ENCODE data around the gene CYP24A1.

CYP24A1 gene

GRCh38 chr20:54173653-54174456 is at the start of gene CYP24A1:
TSS of gene CYP24A1 (minus strand) at chr20:54173986. CDS start at chr20:54173579, 407 bp downstream.
- peak within 1 kb of the TSS; percentile 46; the same call in 1 of the 2 replicates for H3K9ac ChIP-seq (ENCODE audit: low read depth, low read length)
- H3K36me3 ChIP-seq (ENCODE audit: insufficient read depth, low read length) = no peaks in the 10 kb centered on the region
- H3K4me1 ChIP-seq (ENCODE audit: insufficient read depth, low read length) = no peaks in the 10 kb centered on the region; the same call in 1 of the 2 replicates
- no peaks in the 10 kb centered on the region for H3K9me3 ChIP-seq (ENCODE audit: control insufficient read depth, insufficient read depth, low read length)

DNA sequence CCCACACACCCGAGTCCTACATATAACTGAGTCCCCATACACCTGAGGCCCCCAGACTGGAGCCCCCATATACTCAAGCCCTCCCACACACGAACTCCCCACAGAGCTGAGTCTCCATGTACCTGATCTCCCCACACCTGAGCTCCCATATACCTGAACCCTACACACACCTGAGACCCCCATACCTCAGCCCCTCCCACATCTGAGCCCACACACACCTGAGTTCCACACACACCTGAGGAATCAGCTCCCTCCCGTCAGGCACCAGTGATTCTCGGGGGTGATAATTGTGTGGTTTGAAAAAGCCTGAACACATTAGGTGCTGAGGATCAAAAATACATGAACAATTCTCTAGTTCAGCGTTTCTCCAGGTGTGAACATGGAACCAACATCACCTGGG is 49.5 kb upstream of the CYP24A1 start:
- no peak overlapping the region for H3K9ac ChIP-seq (ENCODE audit: low read depth, low read length)
- H3K4me1 ChIP-seq (ENCODE audit: insufficient read depth, low read length) = peaks cover 9% of the 10 kb centered on the region
- no peaks in the 10 kb centered on the region for H3K36me3 ChIP-seq (ENCODE audit: insufficient read depth, low read length)
- no peaks in the 10 kb centered on the region for H3K9me3 ChIP-seq (ENCODE audit: control insufficient read depth, insufficient read depth, low read length)

DNA sequence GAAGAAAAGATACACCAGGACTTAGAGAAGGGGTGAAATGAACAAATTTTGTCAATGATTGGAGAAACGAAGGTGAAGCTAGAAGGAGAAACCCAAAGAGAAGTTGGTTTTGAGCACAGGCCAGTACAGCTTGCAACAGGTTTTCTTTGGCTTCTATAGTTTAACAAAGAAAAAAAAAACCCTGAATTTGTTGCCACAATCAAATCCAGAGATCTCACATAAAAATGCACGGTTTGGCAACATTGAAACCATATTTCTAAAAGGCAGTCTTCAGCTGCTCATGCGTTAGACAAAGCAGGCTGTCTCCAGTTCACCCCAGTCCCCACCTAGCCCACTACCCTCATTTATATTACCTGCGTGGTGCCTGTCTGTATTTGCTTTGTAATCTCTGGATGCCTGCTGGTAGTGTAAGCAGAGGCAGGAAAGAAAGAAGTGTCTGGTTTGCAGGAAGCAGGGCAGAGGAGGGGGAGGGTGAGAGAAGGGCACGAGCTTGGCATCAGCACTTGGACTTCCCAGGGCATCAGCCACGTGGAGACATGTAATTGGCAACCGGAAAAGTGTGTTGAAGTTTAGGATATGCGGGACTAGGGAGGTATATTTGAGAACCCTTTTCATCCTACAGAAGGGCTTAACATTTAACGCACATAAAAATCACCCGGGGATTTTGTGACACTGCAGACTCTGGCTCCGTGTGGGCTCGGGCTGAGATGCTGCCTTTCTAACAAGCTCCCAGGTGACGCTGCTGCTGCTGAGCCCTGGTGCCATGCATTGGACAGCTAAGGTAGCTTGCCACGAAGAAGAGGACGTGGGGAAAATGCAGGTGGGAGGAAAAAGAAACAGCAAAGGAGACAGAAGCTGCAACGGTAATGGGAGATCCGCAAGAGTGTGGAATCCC is 48.5 kb upstream of the CYP24A1 start:
- Histone ChIP-seq H3K36me3 (ENCODE audit: insufficient read depth, low read length) (no peaks in the 10 kb centered on the region), H3K9me3 (ENCODE audit: control insufficient read depth, insufficient read depth, low read length) (no peaks in the 10 kb centered on the region), H3K4me1 (ENCODE audit: insufficient read depth, low read length) (peaks cover 9% of the 10 kb centered on the region), H3K9ac (ENCODE audit: low read depth, low read length) (no peak overlapping the region)

DNA sequence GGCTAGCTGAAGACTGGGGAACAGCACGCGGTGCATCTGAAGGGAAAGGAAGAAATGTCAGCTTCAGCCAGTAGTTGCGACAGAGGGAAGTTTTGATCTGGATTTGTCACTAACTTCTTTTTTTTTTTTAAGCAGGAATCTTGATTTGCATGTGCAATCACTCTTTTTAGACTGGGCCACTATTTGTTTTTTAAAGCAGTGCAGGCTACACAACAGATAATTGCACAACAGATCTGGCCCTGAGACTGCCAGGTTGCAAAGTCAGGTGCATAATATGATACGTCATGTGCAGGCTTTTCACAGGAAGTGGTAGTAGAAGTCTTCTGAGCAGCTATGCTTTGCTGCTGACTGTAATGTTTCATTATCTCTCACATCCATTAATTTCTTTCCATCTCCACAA is 47.6 kb upstream of the CYP24A1 start:
- Histone ChIP-seq H3K9me3 (ENCODE audit: control insufficient read depth, insufficient read depth, low read length) (no peaks in the 10 kb centered on the region), H3K4me1 (ENCODE audit: insufficient read depth, low read length) (peaks cover 9% of the 10 kb centered on the region), H3K36me3 (ENCODE audit: insufficient read depth, low read length) (no peaks in the 10 kb centered on the region), H3K9ac (ENCODE audit: low read depth, low read length) (no peak overlapping the region)

- peaks cover 9% of the 10 kb centered on the region for H3K4me1 ChIP-seq (ENCODE audit: insufficient read depth, low read length)
- no peak overlapping the region for H3K9ac ChIP-seq (ENCODE audit: low read depth, low read length)
- no peaks in the 10 kb centered on the region for H3K9me3 ChIP-seq (ENCODE audit: control insufficient read depth, insufficient read depth, low read length)
- H3K36me3 ChIP-seq (ENCODE audit: insufficient read depth, low read length) = peaks cover 3% of the 10 kb centered on the region; the same call in 1 of the 2 replicates
These were observed 46.9 kb upstream of the CYP24A1 start for GRCh38 chr20:54220722-54221121.

DNA sequence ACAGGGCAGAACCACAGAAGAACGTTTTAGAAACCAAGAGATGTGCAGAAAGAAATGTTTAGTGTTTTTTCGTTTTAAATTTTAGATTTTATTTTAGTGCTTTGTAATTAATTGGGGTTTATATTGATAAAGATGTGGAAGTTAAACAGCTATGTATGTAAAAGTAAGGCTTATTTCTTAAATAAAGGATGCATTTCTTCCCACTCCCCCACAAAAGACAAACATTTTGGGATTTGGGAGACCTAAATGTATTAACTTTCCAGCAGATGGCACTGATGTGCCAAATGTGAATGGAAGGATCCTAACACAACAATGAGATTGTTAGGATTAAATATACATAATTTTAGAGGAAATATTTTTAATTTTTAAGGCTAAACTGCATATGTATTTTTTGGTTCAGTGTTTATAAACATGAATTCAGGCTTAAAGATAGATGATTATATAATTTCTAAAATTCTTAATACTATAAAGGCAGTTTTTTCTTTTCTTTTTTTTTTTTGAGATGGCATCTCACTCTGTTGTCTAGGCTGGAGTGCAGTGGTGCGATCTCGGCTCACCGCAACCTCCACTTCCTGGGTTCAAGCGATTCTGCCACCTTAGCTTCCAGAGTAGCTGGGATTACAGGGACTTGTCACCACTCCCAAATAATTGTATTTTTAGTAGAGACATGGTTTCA is 46.1 kb upstream of the CYP24A1 start:
- Histone ChIP-seq H3K36me3 (ENCODE audit: insufficient read depth, low read length) (peaks cover 5% of the 10 kb centered on the region; the same call in 1 of the 2 replicates), H3K9me3 (ENCODE audit: control insufficient read depth, insufficient read depth, low read length) (no peaks in the 10 kb centered on the region), H3K4me1 (ENCODE audit: insufficient read depth, low read length) (peaks cover 9% of the 10 kb centered on the region), H3K9ac (ENCODE audit: low read depth, low read length) (no peak overlapping the region)

- H3K36me3 ChIP-seq (ENCODE audit: insufficient read depth, low read length) = peaks cover 5% of the 10 kb centered on the region; the same call in 1 of the 2 replicates
- no peak overlapping the region for H3K9ac ChIP-seq (ENCODE audit: low read depth, low read length)
- peaks cover 4% of the 10 kb centered on the region for H3K4me1 ChIP-seq (ENCODE audit: insufficient read depth, low read length)
- no peaks in the 10 kb centered on the region for H3K9me3 ChIP-seq (ENCODE audit: control insufficient read depth, insufficient read depth, low read length)
These were observed 44.7 kb upstream of the CYP24A1 start for GRCh38 chr20:54218470-54218869.

- Histone ChIP-seq H3K9me3 (ENCODE audit: control insufficient read depth, insufficient read depth, low read length) (no peaks in the 10 kb centered on the region), H3K9ac (ENCODE audit: low read depth, low read length) (no peak overlapping the region), H3K36me3 (ENCODE audit: insufficient read depth, low read length) (peaks cover 5% of the 10 kb centered on the region; the same call in 1 of the 2 replicates), H3K4me1 (ENCODE audit: insufficient read depth, low read length) (no peaks in the 10 kb centered on the region)
These were observed 44.0 kb upstream of the CYP24A1 start for GRCh38 chr20:54217762-54218161.

DNA sequence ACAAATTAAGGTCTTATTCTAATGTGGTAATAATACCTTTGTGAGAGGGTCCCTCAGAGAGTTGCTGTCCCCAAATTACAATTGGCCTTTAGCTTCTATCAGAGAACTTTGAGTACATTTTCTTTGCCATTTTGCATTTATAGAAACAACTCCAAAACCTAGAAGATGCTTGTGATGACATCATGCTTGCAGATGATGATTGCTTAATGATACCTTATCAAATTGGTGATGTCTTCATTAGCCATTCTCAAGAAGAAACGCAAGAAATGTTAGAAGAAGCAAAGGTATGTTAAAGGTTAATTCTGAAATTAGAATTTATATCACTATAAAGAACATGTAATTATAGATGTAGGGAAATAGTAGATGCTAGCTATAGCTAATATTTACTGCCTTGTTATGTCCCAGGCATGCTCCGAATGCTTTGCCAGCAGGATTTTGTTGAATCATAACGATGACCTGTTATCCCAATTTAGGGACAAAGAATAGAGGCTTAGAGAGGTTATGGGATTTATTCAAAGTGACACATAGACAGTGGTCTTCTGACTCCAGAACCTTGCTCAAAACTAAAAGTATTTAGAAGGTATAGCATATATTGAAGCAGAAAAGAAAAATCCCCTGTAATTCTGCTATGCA is 41.5 kb upstream of the CYP24A1 start:
- Histone ChIP-seq H3K4me1 (ENCODE audit: insufficient read depth, low read length) (no peaks in the 10 kb centered on the region), H3K9ac (ENCODE audit: low read depth, low read length) (no peak overlapping the region), H3K36me3 (ENCODE audit: insufficient read depth, low read length) (peaks cover 5% of the 10 kb centered on the region; the same call in 1 of the 2 replicates), H3K9me3 (ENCODE audit: control insufficient read depth, insufficient read depth, low read length) (no peaks in the 10 kb centered on the region)

DNA sequence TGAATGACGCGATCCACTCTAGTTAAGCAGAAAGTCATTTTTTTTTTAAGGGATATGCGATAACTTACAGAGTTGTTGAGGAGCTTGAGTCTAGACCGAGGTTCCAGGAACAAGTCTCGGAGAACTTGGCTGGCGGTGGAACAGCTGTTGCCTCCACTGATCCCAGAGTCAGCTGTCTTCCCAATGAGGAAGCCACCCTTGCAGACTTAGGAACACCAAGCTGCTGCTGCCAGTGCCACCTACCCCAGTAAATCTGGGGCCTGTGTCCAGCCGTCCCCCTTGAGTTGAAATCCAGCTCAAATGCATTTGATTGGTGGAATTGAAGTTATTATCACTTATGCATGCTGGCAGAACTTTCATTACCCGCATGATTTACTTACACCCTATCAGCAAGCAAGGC is 40.8 kb upstream of the CYP24A1 start:
- Histone ChIP-seq H3K36me3 (ENCODE audit: insufficient read depth, low read length) (peaks cover 5% of the 10 kb centered on the region; the same call in 1 of the 2 replicates), H3K9ac (ENCODE audit: low read depth, low read length) (no peak overlapping the region), H3K4me1 (ENCODE audit: insufficient read depth, low read length) (0 out of 2 replicates have a peak, but pooled peaks cover under 1% of the 10 kb centered on the region), H3K9me3 (ENCODE audit: control insufficient read depth, insufficient read depth, low read length) (no peaks in the 10 kb centered on the region)

DNA sequence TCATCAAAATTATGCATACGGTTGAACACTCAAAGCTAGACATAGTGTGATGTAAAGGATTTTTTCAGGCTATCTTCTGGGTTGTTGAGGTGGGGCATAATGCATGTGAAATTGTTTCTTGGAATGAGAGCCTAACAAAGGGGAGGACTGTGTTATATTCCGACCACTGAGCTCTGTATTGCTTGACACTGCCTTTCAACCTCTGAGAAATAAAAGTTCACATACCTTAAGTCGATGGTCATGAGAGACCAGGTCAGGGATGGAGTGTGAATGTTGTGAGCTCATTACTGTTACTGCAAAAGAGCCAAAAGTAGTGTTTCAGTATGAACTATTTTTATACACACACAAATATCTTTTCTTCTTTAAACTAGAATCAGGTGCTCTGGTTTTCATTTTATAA is 39.1 kb upstream of the CYP24A1 start:
- H3K9me3 ChIP-seq (ENCODE audit: control insufficient read depth, insufficient read depth, low read length) = no peaks in the 10 kb centered on the region
- peaks cover 5% of the 10 kb centered on the region; the same call in 1 of the 2 replicates for H3K36me3 ChIP-seq (ENCODE audit: insufficient read depth, low read length)
- 0 out of 2 replicates have a peak, but pooled peaks cover 6% of the 10 kb centered on the region for H3K4me1 ChIP-seq (ENCODE audit: insufficient read depth, low read length)
- no peak overlapping the region for H3K9ac ChIP-seq (ENCODE audit: low read depth, low read length)

DNA sequence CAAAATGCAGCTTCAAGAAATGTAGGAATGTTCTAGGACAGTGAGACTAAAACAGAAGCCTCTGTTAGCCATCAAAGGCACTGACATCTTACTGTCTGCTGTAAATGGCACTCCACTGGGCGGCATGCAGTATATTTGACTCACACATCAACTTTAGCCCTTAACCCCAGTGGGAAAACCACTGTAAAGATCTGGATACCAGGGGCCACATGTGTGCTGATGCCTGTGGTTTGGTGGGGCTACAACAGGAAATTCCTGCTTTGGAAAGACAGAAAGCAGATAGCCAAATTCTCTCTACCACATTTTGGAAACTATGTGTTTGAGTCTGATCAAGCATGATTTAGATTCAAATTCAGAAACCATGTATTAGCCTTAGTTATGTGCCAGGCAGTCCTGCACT is 38.4 kb upstream of the CYP24A1 start:
- H3K36me3 ChIP-seq (ENCODE audit: insufficient read depth, low read length) = peaks cover 5% of the 10 kb centered on the region; the same call in 1 of the 2 replicates
- H3K4me1 ChIP-seq (ENCODE audit: insufficient read depth, low read length) = 0 out of 2 replicates have a peak, but pooled peaks cover 6% of the 10 kb centered on the region
- no peak overlapping the region for H3K9ac ChIP-seq (ENCODE audit: low read depth, low read length)
- no peaks in the 10 kb centered on the region for H3K9me3 ChIP-seq (ENCODE audit: control insufficient read depth, insufficient read depth, low read length)

GRCh38 chr20:54209216-54209813 is 35.5 kb upstream of the CYP24A1 start:
- Histone ChIP-seq H3K36me3 (ENCODE audit: insufficient read depth, low read length) (no peaks in the 10 kb centered on the region), H3K4me1 (ENCODE audit: insufficient read depth, low read length) (0 out of 2 replicates have a peak, but pooled peaks cover 6% of the 10 kb centered on the region), H3K9me3 (ENCODE audit: control insufficient read depth, insufficient read depth, low read length) (no peaks in the 10 kb centered on the region), H3K9ac (ENCODE audit: low read depth, low read length) (peak overlapping the region; percentile 71)

Measured in ES-I3 (cell line).